Ascending aorta (tissue), 2 donors: ENCODE results near the gene SPRED3. TPM values are rescaled to one million over a fixed set of nuclear protein-coding genes. Genes with fewer than 3 reads are reported as not detected.

Source experiments
- DNase-seq, 2 donors: peaks; one replicate each; pipeline ENCODE4 v3.0.0-alpha.2; 2019; ENCODE audit warnings: low spot score in 2 of 2
- H3K27ac ChIP-seq, 2 donors: fragments of 200-600 bp; sonication (generic); one replicate each; pipeline ENCODE4 v1.5.1; 2016 to 2017; ENCODE audit warnings: mild to moderate bottlenecking in 1 of 2
- H3K27me3 ChIP-seq: fragments of 200-600 bp; sonication (generic); one replicate; pipeline ENCODE4 v1.5.1; 2017
- H3K36me3 ChIP-seq, 2 donors: fragments of 200-600 bp; sonication (generic); one replicate each; pipeline ENCODE4 v1.5.1; 2016
- H3K4me1 ChIP-seq, 2 donors: fragments of 200-600 bp; sonication (generic); one replicate each; pipeline ENCODE4 v1.5.1; 2016 to 2017; ENCODE audit warnings: mild to moderate bottlenecking in 1 of 2
- H3K4me3 ChIP-seq, 2 donors: fragments of 200-600 bp; sonication (generic); one replicate each; pipeline ENCODE4 v1.5.1; 2016 to 2017; ENCODE audit warnings: mild to moderate bottlenecking in 1 of 2
- H3K9me3 ChIP-seq, 2 donors: fragments of 200-600 bp; sonication (generic); one replicate each; pipeline ENCODE4 v1.5.1; 2016
- intact Hi-C: fragments of 100-400 bp; cut with DNase I; formaldehyde crosslinking; loops from one replicate; pipeline ENCODE4 v1.15.1; 2023
- total RNA-seq: library from RNA; depleted of rRNA; stranded (reverse); fragments of >200 nt; gene quantifications from one replicate; pipeline ENCODE4 v1.1.0, GENCODE V29; 2016
- TF ChIP-seq, protein P1 (sequence below), 3 experiments: fragments of 200-600 bp in 2 of 3; fragments of 450-650 bp in 1 of 3; sonication (generic) in 2 of 3; IDR thresholded peaks; one replicate each; pipeline ENCODE4 v1.5.1; 2016 to 2019; ENCODE audit warnings: antibody characterized with exemption in 3 of 3, mild to moderate bottlenecking in 1 of 3, moderate library complexity in 1 of 3

SPRED3 gene
- total RNA-seq, 1 donor from 2014 or later = 18.3 TPM

DNA sequence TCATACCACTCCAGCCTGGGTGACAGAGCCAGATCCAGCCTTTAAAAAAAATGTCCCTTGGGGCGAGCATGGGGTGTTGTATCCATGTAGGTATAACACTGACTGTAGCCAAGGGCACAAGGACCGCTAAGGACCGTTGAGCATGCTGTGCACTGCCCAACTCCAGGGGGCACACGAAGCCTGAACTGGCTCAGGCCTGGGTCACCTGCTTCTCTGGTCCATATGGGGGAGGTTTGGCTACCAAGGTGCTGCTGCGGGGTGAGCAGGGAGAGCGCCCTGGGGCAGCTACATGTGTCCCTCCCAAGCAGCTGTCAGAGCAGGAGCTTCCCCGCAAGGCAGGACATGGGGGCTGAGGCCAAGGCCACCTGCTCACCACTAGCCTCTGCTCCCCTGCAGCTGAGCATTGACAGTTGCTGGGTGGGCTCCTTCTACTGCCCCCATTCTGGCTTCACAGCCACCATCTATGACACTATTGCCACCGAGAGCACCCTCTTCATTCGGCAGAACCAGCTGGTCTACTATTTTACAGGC, 36.6 kb upstream of the SPRED3 start:
- Histone ChIP-seq H3K36me3 (no peaks in the 10 kb centered on the region), H3K4me3 (no peak overlapping the region), H3K9me3 (no peaks in the 10 kb centered on the region), H3K4me1 (no peaks in the 10 kb centered on the region), H3K27me3 (no peaks in the 10 kb centered on the region), H3K27ac (no peak overlapping the region)
- DNase-seq = no peak
- TF ChIP-seq, protein P1, sequence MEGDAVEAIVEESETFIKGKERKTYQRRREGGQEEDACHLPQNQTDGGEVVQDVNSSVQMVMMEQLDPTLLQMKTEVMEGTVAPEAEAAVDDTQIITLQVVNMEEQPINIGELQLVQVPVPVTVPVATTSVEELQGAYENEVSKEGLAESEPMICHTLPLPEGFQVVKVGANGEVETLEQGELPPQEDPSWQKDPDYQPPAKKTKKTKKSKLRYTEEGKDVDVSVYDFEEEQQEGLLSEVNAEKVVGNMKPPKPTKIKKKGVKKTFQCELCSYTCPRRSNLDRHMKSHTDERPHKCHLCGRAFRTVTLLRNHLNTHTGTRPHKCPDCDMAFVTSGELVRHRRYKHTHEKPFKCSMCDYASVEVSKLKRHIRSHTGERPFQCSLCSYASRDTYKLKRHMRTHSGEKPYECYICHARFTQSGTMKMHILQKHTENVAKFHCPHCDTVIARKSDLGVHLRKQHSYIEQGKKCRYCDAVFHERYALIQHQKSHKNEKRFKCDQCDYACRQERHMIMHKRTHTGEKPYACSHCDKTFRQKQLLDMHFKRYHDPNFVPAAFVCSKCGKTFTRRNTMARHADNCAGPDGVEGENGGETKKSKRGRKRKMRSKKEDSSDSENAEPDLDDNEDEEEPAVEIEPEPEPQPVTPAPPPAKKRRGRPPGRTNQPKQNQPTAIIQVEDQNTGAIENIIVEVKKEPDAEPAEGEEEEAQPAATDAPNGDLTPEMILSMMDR (IDR thresholded peaks at IDR 0.05) = no peak
- intact Hi-C loops = no loop called here

DNA sequence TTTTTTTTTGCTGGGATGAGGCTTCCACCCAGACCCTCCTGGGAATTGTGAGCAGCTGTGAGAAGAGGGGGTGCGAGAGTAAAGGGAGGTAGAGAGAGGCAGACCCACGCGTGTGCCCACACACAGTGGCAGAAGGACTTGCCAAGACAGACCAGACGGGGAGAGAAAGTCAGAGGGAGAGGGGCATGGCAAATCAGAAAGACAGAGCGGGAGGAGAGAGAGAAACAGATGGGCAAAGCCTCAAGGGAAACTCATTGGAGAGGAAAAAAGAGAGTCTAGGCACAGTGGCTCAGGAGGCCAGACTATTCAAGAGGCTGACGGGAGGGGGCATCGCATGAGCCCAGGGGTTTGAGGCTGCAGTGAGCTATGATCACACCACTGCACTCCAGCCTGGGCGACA, 35.9 kb upstream of the SPRED3 start:
- Histone ChIP-seq H3K4me3 (no peak overlapping the region), H3K9me3 (no peaks in the 10 kb centered on the region), H3K27me3 (no peaks in the 10 kb centered on the region), H3K4me1 (no peaks in the 10 kb centered on the region), H3K27ac (no peak overlapping the region), H3K36me3 (no peaks in the 10 kb centered on the region)
- no peak for DNase-seq
- intact Hi-C loops = no loop called here
- TF ChIP-seq, protein P1 (IDR thresholded peaks at IDR 0.05) = no peak

DNA sequence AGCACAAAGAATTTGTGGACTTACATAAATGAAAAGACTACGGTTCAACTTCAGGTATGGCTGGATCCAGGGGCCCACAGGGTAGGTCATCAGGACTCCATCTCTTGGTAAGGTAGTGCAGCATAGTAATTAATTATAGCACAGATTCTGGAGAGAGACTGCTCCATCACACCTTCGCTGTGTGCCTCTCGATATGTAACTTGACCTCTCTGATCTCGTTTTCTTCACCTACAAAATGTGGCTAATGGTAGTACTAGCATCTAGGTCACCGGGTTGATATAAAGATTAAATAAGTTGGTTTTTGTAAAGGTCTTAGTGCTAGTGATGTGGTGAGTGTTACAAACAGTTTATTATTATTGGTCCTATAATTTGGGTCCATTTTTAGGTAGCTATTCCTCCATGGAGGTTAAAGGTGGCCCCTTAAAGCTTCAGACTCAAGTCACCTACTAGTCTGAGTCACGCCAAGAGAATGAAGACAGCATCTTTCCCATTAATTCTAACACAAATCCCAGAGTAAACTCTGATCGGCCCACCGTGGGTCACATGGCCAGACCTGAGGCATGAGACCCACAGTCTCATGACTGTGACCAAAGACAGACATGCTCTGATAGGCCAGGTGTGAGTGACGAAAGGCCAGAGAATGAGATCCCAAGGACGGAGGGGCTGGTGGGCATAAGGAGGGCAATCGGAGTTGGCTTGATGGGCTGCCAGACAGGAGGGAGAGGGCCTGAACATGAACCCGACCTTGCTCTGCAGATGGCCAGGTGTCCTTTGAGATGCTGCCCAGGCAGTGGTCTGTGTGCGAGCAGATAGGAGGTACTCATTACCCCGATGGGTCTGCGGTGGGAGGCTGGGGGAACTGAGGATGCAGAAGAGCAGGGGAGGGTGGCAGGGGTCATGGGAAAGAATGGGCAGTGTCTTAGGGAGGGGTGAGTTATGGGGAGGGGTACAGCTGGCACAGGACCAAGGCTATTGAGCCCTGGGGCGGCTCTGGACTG, 32.5 kb upstream of the SPRED3 start:
- Histone ChIP-seq H3K4me1 (no peaks in the 10 kb centered on the region), H3K27ac (no peak overlapping the region), H3K36me3 (no peaks in the 10 kb centered on the region), H3K27me3 (no peaks in the 10 kb centered on the region), H3K4me3 (no peak overlapping the region), H3K9me3 (no peaks in the 10 kb centered on the region)
- DNase-seq = no peak
- intact Hi-C loops = no loop called here
- TF ChIP-seq, protein P1 (IDR thresholded peaks at IDR 0.05) = no peak

DNA sequence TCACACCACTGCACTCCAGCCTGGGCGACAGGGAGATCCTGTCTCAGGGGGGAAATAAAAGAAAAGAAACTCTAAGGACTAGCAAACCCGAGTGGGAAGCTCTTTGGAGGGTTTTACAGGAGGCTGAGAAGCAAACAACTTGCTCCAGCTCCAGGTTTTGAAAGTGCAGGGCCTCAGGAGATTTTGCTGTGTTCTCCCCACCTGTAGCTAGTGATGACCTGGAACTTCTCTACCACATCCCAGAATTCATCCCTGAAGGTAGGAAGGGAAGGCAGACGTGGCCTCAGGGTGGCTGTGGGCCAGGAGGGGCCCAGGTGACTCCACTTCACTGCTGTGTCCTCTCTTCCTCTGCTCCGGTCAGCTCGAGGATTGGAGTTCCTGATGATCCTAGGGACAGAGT, 30.4 kb upstream of the SPRED3 start:
- Histone ChIP-seq H3K27me3 (no peaks in the 10 kb centered on the region), H3K36me3 (no peaks in the 10 kb centered on the region), H3K4me3 (no peak overlapping the region), H3K9me3 (no peaks in the 10 kb centered on the region), H3K4me1 (peaks cover 0 to 12% of the 10 kb centered on the region in 2 donors), H3K27ac (no peak overlapping the region)
- TF ChIP-seq, protein P1 (IDR thresholded peaks at IDR 0.05) = no peak
- DNase-seq = no peak
- intact Hi-C loops = no loop called here

DNA sequence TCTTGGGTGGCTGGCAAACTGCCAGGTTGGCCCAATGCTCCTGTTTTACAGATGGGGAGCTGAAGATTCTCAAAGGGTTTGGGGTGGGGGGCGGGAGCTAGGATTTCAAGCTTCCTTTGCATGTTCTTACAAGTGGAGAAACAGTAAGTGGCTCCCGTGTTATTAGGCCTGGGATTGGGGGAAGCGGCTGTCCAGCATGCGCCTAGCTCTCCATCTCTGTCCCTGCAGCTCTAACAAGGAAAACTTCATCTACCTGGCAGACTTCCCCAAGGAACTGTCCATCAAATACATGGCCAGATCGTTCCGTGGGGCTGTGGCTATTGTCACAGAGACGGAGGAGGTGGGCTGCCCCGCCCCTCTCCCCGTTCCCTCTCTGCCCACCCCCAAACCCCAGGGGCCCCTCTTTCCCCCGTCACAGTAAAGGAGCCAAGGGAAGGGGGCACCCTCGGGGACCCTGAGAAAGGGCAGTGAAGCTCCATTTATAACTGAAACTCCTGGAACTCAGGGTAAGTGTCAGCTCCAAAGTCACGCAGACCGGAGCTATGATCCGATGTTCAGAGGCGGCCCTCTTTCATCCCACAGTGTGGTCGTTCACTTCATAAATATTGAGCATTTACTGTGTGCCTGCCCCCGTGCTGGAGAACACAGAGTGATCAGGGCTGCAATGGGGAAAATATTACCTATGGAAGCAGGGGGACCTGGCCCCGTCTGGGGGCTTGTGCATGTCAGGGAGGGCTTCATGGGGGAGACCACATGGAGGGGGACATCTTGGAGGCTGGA, 29.1 kb upstream of the SPRED3 start:
- H3K9me3 ChIP-seq = no peaks in the 10 kb centered on the region
- no peaks in the 10 kb centered on the region for H3K27me3 ChIP-seq
- H3K4me3 ChIP-seq = no peak overlapping the region
- H3K36me3 ChIP-seq = no peaks in the 10 kb centered on the region
- DNase-seq = no peak
- H3K4me1 ChIP-seq = peaks cover 0 to 12% of the 10 kb centered on the region in 2 donors
- intact Hi-C loops = no loop called here
- TF ChIP-seq, protein P1 (IDR thresholded peaks at IDR 0.05) = no peak
- H3K27ac ChIP-seq = no peak overlapping the region
